Calu3 (cell line): Measurements from ENCODE around the gene MIEF2. TPM values are rescaled to one million over a fixed set of nuclear protein-coding genes. Genes with fewer than 3 reads are reported as not detected.

Experiments used
- BruUV-seq: library from RNA; stranded (reverse); fragments of 400-500 nt; replicated peaks from 2 replicates; lab custom pipeline; 2021; lab: Mats Ljungman, UMichigan
- CTCF ChIA-PET: fragments of 300-600 bp; sonication (Branson Sonifier 250); formaldehyde crosslinking; loops from one replicate; lab custom pipeline; 2022; ENCODE audit warnings: antibody characterized with exemption; lab: Charles Lee
- DNase-seq: peaks from one replicate; pipeline ENCODE4 v3.0.0; 2022
- H3K27ac Mint-ChIP-seq: one replicate; pipeline ENCODE4 v1.8.0; 2022; ENCODE audit warnings: mixed read lengths; ENCODE audit not compliant: unreplicated experiment
- H3K27me3 Mint-ChIP-seq: one replicate; pipeline ENCODE4 v1.8.0; 2022; ENCODE audit warnings: mixed read lengths; ENCODE audit not compliant: unreplicated experiment
- H3K36me3 Mint-ChIP-seq: one replicate; pipeline ENCODE4 v1.8.0; 2022; ENCODE audit warnings: mild to moderate bottlenecking, moderate library complexity, mixed read lengths; ENCODE audit not compliant: insufficient read depth, unreplicated experiment
- H3K4me1 Mint-ChIP-seq: one replicate; pipeline ENCODE4 v1.8.0; 2022; ENCODE audit warnings: mild to moderate bottlenecking, low read depth, mixed read lengths; ENCODE audit not compliant: unreplicated experiment
- H3K4me3 Mint-ChIP-seq: one replicate; pipeline ENCODE4 v1.8.0; 2022; ENCODE audit warnings: mild to moderate bottlenecking, low read depth, moderate library complexity, mixed read lengths; ENCODE audit not compliant: unreplicated experiment
- H3K9me3 Mint-ChIP-seq: one replicate; pipeline ENCODE4 v1.8.0; 2022; ENCODE audit warnings: low read depth, mixed read lengths; ENCODE audit not compliant: unreplicated experiment
- CTCF ChIP-seq: fragments of 200-600 bp; IDR thresholded peaks from one replicate; pipeline ENCODE4 v1.8.0; 2022; ENCODE audit warnings: antibody characterized with exemption; ENCODE audit not compliant: unreplicated experiment
- intact Hi-C: fragments of 100-400 bp; cut with micrococcal nuclease; formaldehyde crosslinking; loops from one replicate; pipeline ENCODE4 v1.10.0; 2022; ENCODE audit not compliant: unreplicated experiment
- total RNA-seq: library from RNA; stranded (reverse); gene quantifications from 2 replicates; pipeline ENCODE4 v1.2.3, GENCODE V29; 2022

MIEF2 gene
- total RNA-seq, 1 experiment from 2014 or later, result 13.3 TPM

GRCh38 chr17:18267366-18267765 lies 6.9 kb downstream of the MIEF2 start:
- no peak for TF ChIP-seq CTCF
- no peaks in the 10 kb centered on the region for H3K9me3 Mint-ChIP-seq
- no peaks in the 10 kb centered on the region for H3K4me1 Mint-ChIP-seq
- H3K36me3 Mint-ChIP-seq, result peaks cover 27% of the 10 kb centered on the region
- no TSS peak for BruUV-seq
- H3K27ac Mint-ChIP-seq, result no peak overlapping the region
- H3K4me3 Mint-ChIP-seq, result no peak overlapping the region
- intact Hi-C loops, result no loop called here
- CTCF ChIA-PET, result interaction anchor here (0.6 kb wide), 1 partner anchor 1144 kb away, joined by 3 read pairs; no protein-coding TSS in a partner anchor
- DNase-seq, result no peak
- H3K27me3 Mint-ChIP-seq, result no peaks in the 10 kb centered on the region

- Mint-ChIP-seq H3K27ac (no peak overlapping the region), H3K4me1 (no peaks in the 10 kb centered on the region), H3K9me3 (no peaks in the 10 kb centered on the region), H3K4me3 (no peak overlapping the region), H3K27me3 (no peaks in the 10 kb centered on the region), H3K36me3 (peaks cover 25% of the 10 kb centered on the region)
- DNase-seq, result no peak
- CTCF ChIA-PET, result interaction anchor here (0.6 kb wide), 1 partner anchor 1144 kb away, joined by 3 read pairs; no protein-coding TSS in a partner anchor
- TF ChIP-seq CTCF, result no peak
- intact Hi-C loops, result no loop called here
- BruUV-seq, result no TSS peak
Observed at GRCh38 chr17:18267927-18268711, 7.7 kb downstream of the MIEF2 start.

GRCh38 chr17:18270046-18270931 lies 9.8 kb downstream of the MIEF2 start:
- CTCF ChIA-PET, result interaction anchor here (0.6 kb wide), 1 partner anchor 8 kb away, joined by 7 read pairs; no protein-coding TSS in a partner anchor
- no peak for DNase-seq
- no peaks in the 10 kb centered on the region for H3K4me1 Mint-ChIP-seq
- no peaks in the 10 kb centered on the region for H3K9me3 Mint-ChIP-seq
- H3K36me3 Mint-ChIP-seq, result peaks cover 23% of the 10 kb centered on the region
- H3K27me3 Mint-ChIP-seq, result no peaks in the 10 kb centered on the region
- intact Hi-C loops, result no loop called here
- H3K4me3 Mint-ChIP-seq, result no peak overlapping the region
- no peak for TF ChIP-seq CTCF
- H3K27ac Mint-ChIP-seq, result no peak overlapping the region
- no TSS peak for BruUV-seq

GRCh38 chr17:18277076-18277475 lies 16.6 kb downstream of the MIEF2 start:
- Mint-ChIP-seq H3K4me1 (no peaks in the 10 kb centered on the region), H3K27ac (no peak overlapping the region), H3K36me3 (peaks cover 29% of the 10 kb centered on the region), H3K27me3 (no peaks in the 10 kb centered on the region), H3K9me3 (no peaks in the 10 kb centered on the region), H3K4me3 (no peak overlapping the region)
- DNase-seq, result no peak
- CTCF ChIA-PET, result no interaction called here
- no TSS peak for BruUV-seq
- intact Hi-C loops, result no loop called here
- no peak for TF ChIP-seq CTCF
